ENCODE measurements around the gene NCAN.

DNA sequence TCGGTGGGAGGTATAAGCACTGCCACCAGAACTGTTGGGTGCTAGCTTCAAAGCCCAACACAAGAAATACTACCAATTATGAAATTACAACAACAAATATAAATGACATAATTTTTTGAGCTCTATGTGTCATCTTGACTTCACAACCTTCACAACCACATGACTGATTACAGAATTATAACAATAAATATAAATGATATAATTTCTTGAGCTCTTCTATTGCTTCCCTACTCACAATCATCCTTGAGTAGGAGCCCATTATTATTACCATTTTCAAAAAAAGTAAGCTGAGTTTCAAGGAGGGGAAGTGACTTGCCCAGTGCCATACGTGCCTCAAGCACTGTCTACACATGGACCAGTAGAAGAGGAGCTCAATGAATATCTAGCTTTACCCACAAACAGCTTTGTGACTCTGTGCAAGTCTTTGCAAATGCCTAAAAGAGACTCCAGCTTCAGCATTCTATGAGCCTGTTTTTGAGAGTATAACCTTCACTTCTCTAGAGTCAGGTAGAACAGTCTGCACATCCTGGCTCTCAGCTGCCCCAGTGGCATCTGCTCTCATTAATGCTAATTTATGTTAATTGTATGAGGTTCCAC is 22.6 kb downstream of the NCAN start:
- no peak for TF ChIP-seq POLR2A (IDR thresholded peaks at IDR 0.05)
- TF ChIP-seq, protein P1, sequence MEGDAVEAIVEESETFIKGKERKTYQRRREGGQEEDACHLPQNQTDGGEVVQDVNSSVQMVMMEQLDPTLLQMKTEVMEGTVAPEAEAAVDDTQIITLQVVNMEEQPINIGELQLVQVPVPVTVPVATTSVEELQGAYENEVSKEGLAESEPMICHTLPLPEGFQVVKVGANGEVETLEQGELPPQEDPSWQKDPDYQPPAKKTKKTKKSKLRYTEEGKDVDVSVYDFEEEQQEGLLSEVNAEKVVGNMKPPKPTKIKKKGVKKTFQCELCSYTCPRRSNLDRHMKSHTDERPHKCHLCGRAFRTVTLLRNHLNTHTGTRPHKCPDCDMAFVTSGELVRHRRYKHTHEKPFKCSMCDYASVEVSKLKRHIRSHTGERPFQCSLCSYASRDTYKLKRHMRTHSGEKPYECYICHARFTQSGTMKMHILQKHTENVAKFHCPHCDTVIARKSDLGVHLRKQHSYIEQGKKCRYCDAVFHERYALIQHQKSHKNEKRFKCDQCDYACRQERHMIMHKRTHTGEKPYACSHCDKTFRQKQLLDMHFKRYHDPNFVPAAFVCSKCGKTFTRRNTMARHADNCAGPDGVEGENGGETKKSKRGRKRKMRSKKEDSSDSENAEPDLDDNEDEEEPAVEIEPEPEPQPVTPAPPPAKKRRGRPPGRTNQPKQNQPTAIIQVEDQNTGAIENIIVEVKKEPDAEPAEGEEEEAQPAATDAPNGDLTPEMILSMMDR (IDR thresholded peaks at IDR 0.05): no peak
